ENCODE results near the gene SIRT5. TPM values are rescaled to one million over a fixed set of nuclear protein-coding genes. Genes with fewer than 3 reads are reported as not detected.

Gene SIRT5
- polyA plus RNA-seq, 1 donor (not counting 4 experiments of a cell fraction or from before 2014, with no cell fraction given) = 9.1 TPM

DNA sequence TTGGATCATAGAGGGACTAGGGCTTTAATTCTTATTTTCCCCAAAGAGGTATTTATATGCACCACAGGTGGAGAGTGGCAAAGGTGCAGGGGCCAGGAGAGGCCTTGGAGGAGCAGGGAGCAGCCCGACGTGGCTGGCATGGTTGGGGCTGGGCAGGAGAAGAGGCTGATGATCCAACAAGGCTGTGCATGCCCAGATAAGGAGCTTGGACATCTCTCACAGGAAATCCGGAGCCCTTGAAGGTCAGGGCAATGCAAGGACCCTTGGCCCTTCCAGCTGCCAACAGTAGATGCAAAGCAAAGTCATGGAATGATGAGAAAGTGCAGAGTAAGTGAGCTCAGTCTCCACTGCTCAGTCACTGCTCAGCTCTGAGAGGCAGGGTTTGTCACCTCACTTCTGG is 39.9 kb upstream of the SIRT5 start:
- H4K20me1 ChIP-seq (ENCODE audit: control insufficient read depth, extremely low read depth, insufficient read depth, low read length) = no peaks in the 10 kb centered on the region
- no peaks in the 10 kb centered on the region for H3K36me3 ChIP-seq (ENCODE audit: control insufficient read depth in 2 of 2, extremely low read depth in 1 of 2, insufficient read depth in 2 of 2, low read length in 2 of 2)
- TF ChIP-seq, protein P1, sequence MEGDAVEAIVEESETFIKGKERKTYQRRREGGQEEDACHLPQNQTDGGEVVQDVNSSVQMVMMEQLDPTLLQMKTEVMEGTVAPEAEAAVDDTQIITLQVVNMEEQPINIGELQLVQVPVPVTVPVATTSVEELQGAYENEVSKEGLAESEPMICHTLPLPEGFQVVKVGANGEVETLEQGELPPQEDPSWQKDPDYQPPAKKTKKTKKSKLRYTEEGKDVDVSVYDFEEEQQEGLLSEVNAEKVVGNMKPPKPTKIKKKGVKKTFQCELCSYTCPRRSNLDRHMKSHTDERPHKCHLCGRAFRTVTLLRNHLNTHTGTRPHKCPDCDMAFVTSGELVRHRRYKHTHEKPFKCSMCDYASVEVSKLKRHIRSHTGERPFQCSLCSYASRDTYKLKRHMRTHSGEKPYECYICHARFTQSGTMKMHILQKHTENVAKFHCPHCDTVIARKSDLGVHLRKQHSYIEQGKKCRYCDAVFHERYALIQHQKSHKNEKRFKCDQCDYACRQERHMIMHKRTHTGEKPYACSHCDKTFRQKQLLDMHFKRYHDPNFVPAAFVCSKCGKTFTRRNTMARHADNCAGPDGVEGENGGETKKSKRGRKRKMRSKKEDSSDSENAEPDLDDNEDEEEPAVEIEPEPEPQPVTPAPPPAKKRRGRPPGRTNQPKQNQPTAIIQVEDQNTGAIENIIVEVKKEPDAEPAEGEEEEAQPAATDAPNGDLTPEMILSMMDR (optimal IDR thresholded peaks at IDR 0.05 in 1 of 3, IDR thresholded peaks at IDR 0.05 in 1 of 3, conservative IDR thresholded peaks at IDR 0.05 in 1 of 3; ENCODE audit: extremely low read depth in 1 of 3, insufficient read depth in 2 of 3, low read length in 3 of 3) = no peak
- no peak for TF ChIP-seq EZH2 (IDR thresholded peaks at IDR 0.05; ENCODE audit: low read length)
- no peak overlapping the region for H3K4me3 ChIP-seq (ENCODE audit: control insufficient read depth in 2 of 3, extremely low read depth in 1 of 3, insufficient read depth in 2 of 3, low read depth in 1 of 3, low read length in 3 of 3)
- no peaks in the 10 kb centered on the region for H3K9me1 ChIP-seq (ENCODE audit: control insufficient read depth, extremely low read depth, insufficient read depth, low read length)
- no peaks in the 10 kb centered on the region for H3K4me1 ChIP-seq (ENCODE audit: control insufficient read depth, extremely low read depth, insufficient read depth, low read length)
- no peak for DNase-seq (ENCODE audit: low read depth, low spot score)
- H3K4me2 ChIP-seq (ENCODE audit: control insufficient read depth, extremely low read depth, insufficient read depth, low read depth, low read length) = no peak overlapping the region
- H3K27ac ChIP-seq (ENCODE audit: control insufficient read depth, insufficient read depth, low read length) = no peak overlapping the region
- dilution Hi-C loops (cut with MboI; ENCODE audit: extremely low pct_ligation_motif_present, low sequenced_read_pairs) = no loop called here
- no peaks in the 10 kb centered on the region for H3K9me3 ChIP-seq (ENCODE audit: control insufficient read depth, low read depth, low read length)
- H2AFZ ChIP-seq (ENCODE audit: control insufficient read depth, low read length) = no peak overlapping the region
- no peaks in the 10 kb centered on the region for H3K79me2 ChIP-seq (ENCODE audit: control insufficient read depth, insufficient read depth, low read length)
- no peaks in the 10 kb centered on the region for H3K27me3 ChIP-seq (ENCODE audit: control insufficient read depth, extremely low read depth, insufficient read depth, low read length)
- H3K9ac ChIP-seq (ENCODE audit: control insufficient read depth, extremely low read depth, insufficient read depth, low read length) = no peak overlapping the region
- FAIRE-seq = no peak

DNA sequence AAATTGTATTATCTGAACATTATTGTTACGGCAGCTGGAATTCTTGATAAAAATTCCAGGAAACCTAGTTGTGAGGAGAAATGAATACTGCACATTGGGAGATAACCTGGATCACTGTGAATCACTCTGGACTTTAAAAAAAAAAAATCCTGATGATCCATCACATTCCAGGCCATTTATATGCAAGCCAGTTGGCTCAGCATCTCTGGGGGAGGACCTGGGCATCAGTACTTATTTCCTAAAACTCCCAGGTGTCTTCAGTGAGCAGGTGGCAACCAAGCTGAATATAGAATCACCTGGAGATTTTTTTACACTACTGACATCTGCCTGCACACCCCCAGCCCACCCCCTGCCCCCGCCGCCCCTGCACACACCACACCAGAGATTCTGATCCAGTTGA is 39.1 kb upstream of the SIRT5 start:
- H4K20me1 ChIP-seq (ENCODE audit: control insufficient read depth, extremely low read depth, insufficient read depth, low read length) = no peaks in the 10 kb centered on the region
- H3K4me2 ChIP-seq (ENCODE audit: control insufficient read depth, extremely low read depth, insufficient read depth, low read depth, low read length) = no peak overlapping the region
- TF ChIP-seq, protein P1 (optimal IDR thresholded peaks at IDR 0.05 in 1 of 3, IDR thresholded peaks at IDR 0.05 in 1 of 3, conservative IDR thresholded peaks at IDR 0.05 in 1 of 3; ENCODE audit: extremely low read depth in 1 of 3, insufficient read depth in 2 of 3, low read length in 3 of 3) = no peak
- no peak for TF ChIP-seq EZH2 (IDR thresholded peaks at IDR 0.05; ENCODE audit: low read length)
- no peak overlapping the region for H2AFZ ChIP-seq (ENCODE audit: control insufficient read depth, low read length)
- H3K36me3 ChIP-seq (ENCODE audit: control insufficient read depth in 2 of 2, extremely low read depth in 1 of 2, insufficient read depth in 2 of 2, low read length in 2 of 2) = no peaks in the 10 kb centered on the region
- no peak overlapping the region for H3K4me3 ChIP-seq (ENCODE audit: control insufficient read depth in 2 of 3, extremely low read depth in 1 of 3, insufficient read depth in 2 of 3, low read depth in 1 of 3, low read length in 3 of 3)
- no peak overlapping the region for H3K27ac ChIP-seq (ENCODE audit: control insufficient read depth, insufficient read depth, low read length)
- H3K4me1 ChIP-seq (ENCODE audit: control insufficient read depth, extremely low read depth, insufficient read depth, low read length) = no peaks in the 10 kb centered on the region
- H3K79me2 ChIP-seq (ENCODE audit: control insufficient read depth, insufficient read depth, low read length) = no peaks in the 10 kb centered on the region
- FAIRE-seq = no peak
- H3K9me1 ChIP-seq (ENCODE audit: control insufficient read depth, extremely low read depth, insufficient read depth, low read length) = no peaks in the 10 kb centered on the region
- H3K9ac ChIP-seq (ENCODE audit: control insufficient read depth, extremely low read depth, insufficient read depth, low read length) = no peak overlapping the region
- DNase-seq (ENCODE audit: low read depth, low spot score) = no peak
- H3K9me3 ChIP-seq (ENCODE audit: control insufficient read depth, low read depth, low read length) = no peaks in the 10 kb centered on the region
- dilution Hi-C loops (cut with MboI; ENCODE audit: extremely low pct_ligation_motif_present, low sequenced_read_pairs) = no loop called here
- no peaks in the 10 kb centered on the region for H3K27me3 ChIP-seq (ENCODE audit: control insufficient read depth, extremely low read depth, insufficient read depth, low read length)
